Hepatocyte (in vitro differentiated cells): ENCODE results near the gene TMEM168. TPM values are rescaled to one million over a fixed set of nuclear protein-coding genes. Genes with fewer than 3 reads are reported as not detected.
"Not testable (repeated sequence)": the region's sequence is repeated elsewhere in the genome, so short reads cannot be mapped to it uniquely, and the experiment has no call there.

Experiments used
- DNase-seq: peaks from one replicate; pipeline ENCODE4 v3.0.0-alpha.2; 2016; ENCODE audit warnings: low spot score
- H2AFZ ChIP-seq: fragments of 200-600 bp; sonication (generic); 2 replicates; pipeline ENCODE4 v1.6.0; 2016; ENCODE audit warnings: antibody characterized with exemption, mild to moderate bottlenecking
- H3K27ac ChIP-seq: fragments of 200-600 bp; sonication (generic); 2 replicates; pipeline ENCODE4 v1.5.1; 2016; ENCODE audit warnings: mild to moderate bottlenecking
- H3K27me3 ChIP-seq: fragments of 200-600 bp; sonication (generic); 2 replicates; pipeline ENCODE4 v1.6.1; 2016
- H3K36me3 ChIP-seq: fragments of 200-600 bp; sonication (generic); replicated peaks from 2 replicates; pipeline ENCODE4 v1.5.1; 2016; ENCODE audit warnings: low read depth; ENCODE audit not compliant: insufficient read depth
- H3K4me1 ChIP-seq: fragments of 200-600 bp; sonication (generic); 2 replicates; pipeline ENCODE4 v1.5.1; 2016; ENCODE audit warnings: mild to moderate bottlenecking, moderate library complexity; ENCODE audit not compliant: insufficient read depth
- H3K4me2 ChIP-seq: fragments of 200-600 bp; sonication (generic); 2 replicates; pipeline ENCODE4 v1.6.0; 2016
- H3K4me3 ChIP-seq: fragments of 200-600 bp; sonication (generic); 2 replicates; pipeline ENCODE4 v1.5.1; 2016; ENCODE audit warnings: mild to moderate bottlenecking
- H3K79me2 ChIP-seq: fragments of 200-600 bp; sonication (generic); 2 replicates; pipeline ENCODE4 v1.6.0; 2017; ENCODE audit warnings: mild to moderate bottlenecking
- H3K9me2 ChIP-seq: fragments of 200-600 bp; sonication (generic); replicated peaks from 2 replicates; pipeline ENCODE4 v1.6.0; 2017; ENCODE audit warnings: mild to moderate bottlenecking; ENCODE audit not compliant: insufficient read depth
- H3K9me3 ChIP-seq: fragments of 200-600 bp; sonication (generic); 2 replicates; pipeline ENCODE4 v1.5.1; 2016; ENCODE audit warnings: low read depth, mild to moderate bottlenecking
- H4K20me1 ChIP-seq: fragments of 200-600 bp; sonication (generic); 2 replicates; pipeline ENCODE4 v1.6.0; 2016; ENCODE audit warnings: mild to moderate bottlenecking; ENCODE audit not compliant: insufficient read depth, poor library complexity, severe bottlenecking
- CTCF ChIP-seq: fragments of 200-600 bp; sonication (generic); IDR thresholded peaks from 2 replicates; pipeline ENCODE4 v1.5.1; 2016; ENCODE audit warnings: antibody characterized with exemption, mild to moderate bottlenecking; ENCODE audit not compliant: poor library complexity
- EZH2 ChIP-seq: fragments of 200-600 bp; sonication (generic); IDR thresholded peaks from 2 replicates; pipeline ENCODE4 v1.6.1; 2016; ENCODE audit warnings: antibody characterized with exemption, mild to moderate bottlenecking, borderline replicate concordance
- EZH2phosphoT487 ChIP-seq: fragments of 200-600 bp; sonication (generic); IDR thresholded peaks from one replicate; pipeline ENCODE4 v1.6.1; 2018; ENCODE audit warnings: antibody characterized with exemption, mild to moderate bottlenecking, low read depth, moderate library complexity; ENCODE audit not compliant: unreplicated experiment, severe bottlenecking
- WGBS: methylation state at CpG from one replicate; pipeline ENCODE4 v1.1.6; 2016; ENCODE audit warnings: low lambda C conversion rate; ENCODE audit errors: missing lambda C conversion rate; 5-methylcytosine and 5-hydroxymethylcytosine counted together
- polyA plus RNA-seq: library from polyadenylated mRNA; unstranded; fragments of >200 nt; fragmentation: Nextera tagmentation; extraction: Ambion mirVana; gene quantifications from 2 replicates; pipeline ENCODE4 v1.2.1, GENCODE V29; 2016
- total RNA-seq: library from RNA; depleted of rRNA; stranded (reverse); fragments of >200 nt; gene quantifications from 2 replicates; pipeline ENCODE4 v1.2.3, GENCODE V29; 2014

Gene TMEM168
- total and polyA plus RNA-seq, 2 experiments from 2014 or later: 18.3 to 25.3 TPM

- 57% methylated on average over 3 of the region's 3 CpGs for WGBS
These were observed 9.4 kb upstream of the TMEM168 start for GRCh38 chr7:112799448-112800120.

GRCh38 chr7:112798274-112799159, 8.3 kb upstream of the TMEM168 start:
- WGBS: 56% methylated on average over 2 of the region's 2 CpGs
- DNase-seq: no peak

More at GRCh38 chr7:112799448-112800120, 9.4 kb upstream of the TMEM168 start:
- no peaks in the 10 kb centered on the region for H3K36me3 ChIP-seq
- TF ChIP-seq EZH2: no peak
- no peak for TF ChIP-seq EZH2phosphoT487
- TF ChIP-seq CTCF: no peak
- no peaks in the 10 kb centered on the region for H4K20me1 ChIP-seq
- no peak overlapping the region for H3K4me3 ChIP-seq
- H3K79me2 ChIP-seq: no peaks in the 10 kb centered on the region
- no peak overlapping the region for H3K4me2 ChIP-seq
- peak overlapping the region; percentile 48 for H3K27ac ChIP-seq
- H3K9me3 ChIP-seq: no peaks in the 10 kb centered on the region
- H3K4me1 ChIP-seq: no peaks in the 10 kb centered on the region
- H2AFZ ChIP-seq: no peak overlapping the region
- no peaks in the 10 kb centered on the region for H3K27me3 ChIP-seq
- no peak for DNase-seq
- no peaks in the 10 kb centered on the region for H3K9me2 ChIP-seq

GRCh38 chr7:112796552-112796951, 6.4 kb upstream of the TMEM168 start:
- not testable (repeated sequence) for H3K79me2 ChIP-seq, H3K4me3 ChIP-seq, H2AFZ ChIP-seq, H3K9me3 ChIP-seq, H3K4me2 ChIP-seq, H3K27me3 ChIP-seq, H3K9me2 ChIP-seq, H3K36me3 ChIP-seq, H3K4me1 ChIP-seq, H3K27ac ChIP-seq, H4K20me1 ChIP-seq, DNase-seq

More at GRCh38 chr7:112798274-112799159, 8.3 kb upstream of the TMEM168 start:
- H3K9me3 ChIP-seq: no peaks in the 10 kb centered on the region
- H3K27ac ChIP-seq: peak overlapping the region; percentile 48
- H3K27me3 ChIP-seq: no peaks in the 10 kb centered on the region
- no peak overlapping the region for H3K4me2 ChIP-seq
- H3K36me3 ChIP-seq: no peaks in the 10 kb centered on the region
- H2AFZ ChIP-seq: no peak overlapping the region
- no peak for TF ChIP-seq CTCF
- no peak for TF ChIP-seq EZH2phosphoT487
- TF ChIP-seq EZH2: no peak
- no peak overlapping the region for H3K4me3 ChIP-seq
- H4K20me1 ChIP-seq: no peaks in the 10 kb centered on the region
- no peaks in the 10 kb centered on the region for H3K79me2 ChIP-seq
- no peaks in the 10 kb centered on the region for H3K4me1 ChIP-seq
- H3K9me2 ChIP-seq: no peaks in the 10 kb centered on the region

- no peaks in the 10 kb centered on the region for H3K27me3 ChIP-seq
- no peak overlapping the region for H3K4me3 ChIP-seq
- no peaks in the 10 kb centered on the region for H4K20me1 ChIP-seq
- no peak for DNase-seq
- TF ChIP-seq EZH2 (no peak), CTCF (no peak), EZH2phosphoT487 (no peak)
- H3K9me2 ChIP-seq: no peaks in the 10 kb centered on the region
- 87% methylated on average over 3 of the region's 3 CpGs for WGBS
- no peak overlapping the region for H3K27ac ChIP-seq
- peaks cover 15% of the 10 kb centered on the region for H3K79me2 ChIP-seq
- H3K4me1 ChIP-seq: peaks cover 13% of the 10 kb centered on the region
- H2AFZ ChIP-seq: no peak overlapping the region
- H3K36me3 ChIP-seq: no peaks in the 10 kb centered on the region
- H3K9me3 ChIP-seq: no peaks in the 10 kb centered on the region
- H3K4me2 ChIP-seq: no peak overlapping the region
These were observed 2.2 kb upstream of the TMEM168 start for GRCh38 chr7:112792441-112792840.
